ENCODE data around the gene ATG13. TPM values are rescaled to one million over a fixed set of nuclear protein-coding genes. Genes with fewer than 3 reads are reported as not detected.

ATG13 gene
- total and polyA plus RNA-seq, 2 of the 8 experiments (the other 6 are each of a cell fraction or from before 2014, with no cell fraction given) = 65.0 to 77.4 TPM

DNA sequence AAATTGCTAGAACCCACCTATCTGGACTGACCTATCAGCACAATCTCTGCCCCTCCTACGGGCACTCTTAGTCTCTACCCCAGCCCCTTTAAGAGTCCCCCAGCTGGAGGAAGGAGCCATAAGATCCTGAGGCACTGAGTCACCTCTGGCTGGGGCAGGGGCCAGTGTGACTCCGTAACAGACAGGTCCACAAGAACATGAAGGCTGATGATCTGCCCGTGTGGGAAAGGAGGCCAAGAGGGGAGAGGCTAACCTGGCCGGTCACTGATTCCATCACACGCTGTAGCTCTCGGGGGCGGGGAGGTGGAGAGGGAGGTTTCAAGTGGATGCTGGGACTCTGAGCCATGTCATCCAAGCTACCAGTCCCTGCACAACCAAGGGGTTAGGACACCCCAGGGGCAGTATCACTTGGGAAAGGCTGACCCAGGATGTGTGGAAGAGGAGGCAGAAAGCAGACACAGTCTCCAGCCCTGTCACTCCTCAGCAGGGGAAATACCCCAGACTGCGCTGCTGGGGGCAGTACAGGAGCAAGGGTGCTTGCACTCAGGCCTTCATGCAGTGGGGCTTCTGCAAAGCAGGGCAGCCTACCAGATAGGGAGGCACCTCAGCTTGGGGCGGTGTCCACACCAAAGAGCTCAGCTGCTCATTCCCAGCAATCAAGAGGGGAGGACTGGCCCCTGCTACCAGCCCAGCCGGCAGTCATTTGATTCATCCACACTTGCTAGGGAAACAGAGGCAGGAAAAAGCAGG lies 60.8 kb downstream of the ATG13 start (continued):
- TF ChIP-seq CHD7 (IDR thresholded peaks at IDR 0.05; ENCODE audit: insufficient replicate concordance, low read length) = no peak
- TF ChIP-seq, protein P1, sequence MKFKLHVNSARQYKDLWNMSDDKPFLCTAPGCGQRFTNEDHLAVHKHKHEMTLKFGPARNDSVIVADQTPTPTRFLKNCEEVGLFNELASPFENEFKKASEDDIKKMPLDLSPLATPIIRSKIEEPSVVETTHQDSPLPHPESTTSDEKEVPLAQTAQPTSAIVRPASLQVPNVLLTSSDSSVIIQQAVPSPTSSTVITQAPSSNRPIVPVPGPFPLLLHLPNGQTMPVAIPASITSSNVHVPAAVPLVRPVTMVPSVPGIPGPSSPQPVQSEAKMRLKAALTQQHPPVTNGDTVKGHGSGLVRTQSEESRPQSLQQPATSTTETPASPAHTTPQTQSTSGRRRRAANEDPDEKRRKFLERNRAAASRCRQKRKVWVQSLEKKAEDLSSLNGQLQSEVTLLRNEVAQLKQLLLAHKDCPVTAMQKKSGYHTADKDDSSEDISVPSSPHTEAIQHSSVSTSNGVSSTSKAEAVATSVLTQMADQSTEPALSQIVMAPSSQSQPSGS (IDR thresholded peaks at IDR 0.05; ENCODE audit: low read length) = no peak
- TF ChIP-seq SP4 (IDR thresholded peaks at IDR 0.05; ENCODE audit: low read length) = no peak
- TF ChIP-seq, protein P2, sequence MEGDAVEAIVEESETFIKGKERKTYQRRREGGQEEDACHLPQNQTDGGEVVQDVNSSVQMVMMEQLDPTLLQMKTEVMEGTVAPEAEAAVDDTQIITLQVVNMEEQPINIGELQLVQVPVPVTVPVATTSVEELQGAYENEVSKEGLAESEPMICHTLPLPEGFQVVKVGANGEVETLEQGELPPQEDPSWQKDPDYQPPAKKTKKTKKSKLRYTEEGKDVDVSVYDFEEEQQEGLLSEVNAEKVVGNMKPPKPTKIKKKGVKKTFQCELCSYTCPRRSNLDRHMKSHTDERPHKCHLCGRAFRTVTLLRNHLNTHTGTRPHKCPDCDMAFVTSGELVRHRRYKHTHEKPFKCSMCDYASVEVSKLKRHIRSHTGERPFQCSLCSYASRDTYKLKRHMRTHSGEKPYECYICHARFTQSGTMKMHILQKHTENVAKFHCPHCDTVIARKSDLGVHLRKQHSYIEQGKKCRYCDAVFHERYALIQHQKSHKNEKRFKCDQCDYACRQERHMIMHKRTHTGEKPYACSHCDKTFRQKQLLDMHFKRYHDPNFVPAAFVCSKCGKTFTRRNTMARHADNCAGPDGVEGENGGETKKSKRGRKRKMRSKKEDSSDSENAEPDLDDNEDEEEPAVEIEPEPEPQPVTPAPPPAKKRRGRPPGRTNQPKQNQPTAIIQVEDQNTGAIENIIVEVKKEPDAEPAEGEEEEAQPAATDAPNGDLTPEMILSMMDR (IDR thresholded peaks at IDR 0.05; ENCODE audit: control extremely low read depth in 1 of 3, insufficient read depth in 1 of 3, low read depth in 1 of 3, low read length in 3 of 3) = peak in 2 of 3 experiments; percentile 41 to 44; a peak in 2 of 4 replicates
- peak; percentile 51 to 54; a peak in 3 of 4 replicates for TF ChIP-seq RAD21 (IDR thresholded peaks at IDR 0.05 in 1 of 2, conservative IDR thresholded peaks at IDR 0.05 in 1 of 2; ENCODE audit: low read depth in 2 of 2, low read length in 2 of 2)

All from H1 (cell line).